ENCODE measurements around the gene TMEM45A.
"Not testable (repeated sequence)": the region's sequence is repeated elsewhere in the genome, so short reads cannot be mapped to it uniquely, and the experiment has no call there.

Gene TMEM45A

DNA sequence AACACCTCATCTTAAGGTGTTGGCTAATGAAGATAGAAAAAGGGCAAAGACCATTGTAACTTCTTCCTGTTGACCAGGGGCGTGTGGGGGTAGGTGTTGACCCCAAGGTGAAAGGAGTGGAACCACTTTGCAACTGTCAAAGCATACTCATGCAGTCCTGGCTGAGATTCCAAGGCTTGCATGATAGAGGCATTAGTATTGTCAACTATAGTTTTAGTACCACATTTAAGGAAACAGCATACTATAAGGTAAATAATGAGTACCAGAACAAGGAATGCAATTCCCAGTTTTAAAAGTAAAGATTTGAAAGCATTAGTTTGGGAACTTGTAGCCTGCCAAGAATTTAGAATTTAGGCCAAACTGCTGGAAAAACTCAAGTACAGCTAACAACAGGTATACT, 89.2 kb downstream of the TMEM45A start:
- no peak for DNase-seq

DNA sequence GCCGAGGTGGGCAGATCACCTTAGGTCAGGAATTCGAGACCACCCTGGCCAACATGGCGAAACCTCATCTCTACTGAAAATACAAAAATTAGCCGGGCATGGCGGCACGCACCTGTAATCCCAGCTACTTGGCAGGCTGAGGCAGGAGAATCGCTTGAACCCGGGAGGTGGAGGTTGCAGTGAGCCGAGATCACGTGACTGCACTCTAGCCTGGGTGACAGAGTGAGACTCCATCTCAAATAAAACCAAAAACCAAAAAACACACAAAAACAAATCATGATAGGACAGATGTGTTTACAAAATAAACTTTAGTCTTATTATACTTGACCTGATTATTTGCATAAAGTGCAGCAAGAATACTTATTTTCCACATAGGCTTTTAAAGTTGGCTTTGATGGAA, 89.7 kb downstream of the TMEM45A start:
- not testable (repeated sequence) for DNase-seq

DNA sequence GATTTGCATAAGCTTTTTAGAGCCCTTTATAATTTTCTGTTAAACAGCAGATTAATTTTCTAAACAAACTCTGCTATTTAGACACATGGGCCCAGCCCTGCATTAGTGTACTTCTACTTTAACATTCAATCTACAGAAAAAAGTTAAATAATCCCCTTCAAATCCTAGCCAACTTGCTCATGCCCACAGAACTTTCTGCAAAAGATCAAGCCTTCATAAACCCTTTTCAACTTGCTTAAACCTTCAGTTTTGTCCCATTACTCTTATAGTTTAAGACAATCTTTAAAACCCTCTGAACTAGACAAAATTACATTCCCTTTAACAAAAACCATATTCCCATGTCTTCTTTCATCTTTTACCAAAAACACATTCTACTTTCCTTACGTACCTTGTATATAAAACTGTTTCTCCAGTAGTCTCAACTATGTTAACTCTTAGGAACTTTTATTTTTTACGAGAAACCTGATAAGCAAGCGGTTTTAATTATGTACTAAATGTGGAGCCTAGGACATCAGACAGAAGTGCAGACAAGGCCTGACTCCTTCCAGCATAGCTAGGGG, 91.8 kb downstream of the TMEM45A start:
- no peak for DNase-seq

GRCh38 chr3:100586832-100587231, 94.4 kb downstream of the TMEM45A start:
- no peak for DNase-seq

DNA sequence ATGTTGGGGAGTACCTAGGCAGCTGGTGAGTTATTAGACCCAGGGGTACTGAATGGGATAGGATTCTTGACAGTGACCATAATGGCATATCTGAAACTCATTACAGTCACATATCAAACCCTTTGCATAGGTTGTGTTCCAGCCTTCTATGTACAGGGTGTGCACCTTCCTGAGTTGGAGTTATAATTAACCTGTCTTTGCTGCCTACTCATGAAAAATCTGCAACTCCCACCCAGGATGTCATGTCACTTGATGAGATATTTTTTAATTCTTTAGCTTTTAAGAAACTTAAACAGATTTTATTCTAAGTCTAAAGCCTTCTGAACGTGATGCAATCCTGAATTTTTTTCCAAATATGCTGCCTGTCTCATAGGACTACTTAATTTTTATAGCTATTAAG, 95.8 kb downstream of the TMEM45A start:
- DNase-seq: no peak

DNA sequence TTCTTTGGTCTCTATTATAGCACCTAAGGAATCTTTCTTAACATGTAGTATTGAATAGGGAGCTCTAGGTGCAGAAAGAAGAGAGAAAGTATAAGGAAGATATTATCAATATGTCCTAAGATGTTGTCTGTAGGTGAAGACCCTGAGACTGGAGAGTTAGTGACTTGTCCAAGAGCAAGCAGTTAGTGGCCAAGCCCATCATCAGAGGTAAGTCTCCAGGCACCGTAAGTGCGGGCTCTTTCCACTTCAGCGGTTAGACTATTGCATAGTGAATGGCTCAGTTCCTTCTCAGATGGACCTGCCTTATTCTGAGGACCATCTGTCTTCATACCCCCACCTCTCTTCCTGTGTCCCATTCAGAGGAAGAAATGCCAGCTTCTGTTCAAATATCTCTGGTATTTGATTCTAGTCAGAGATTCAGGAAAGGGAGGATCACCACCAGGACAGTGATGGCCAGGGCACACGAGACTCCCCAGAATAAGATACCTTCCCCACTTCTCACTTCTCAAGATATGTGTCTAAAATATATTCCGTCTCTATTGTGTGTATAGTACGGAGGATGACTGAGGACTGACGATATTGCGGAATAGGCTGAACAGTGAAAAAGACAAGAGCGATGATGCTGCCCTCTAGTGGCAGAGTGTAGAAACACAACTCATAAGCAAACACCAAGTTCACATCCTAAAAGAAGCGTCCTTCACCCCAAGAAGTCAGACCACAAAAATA, 97.9 kb downstream of the TMEM45A start:
- DNase-seq: peak; percentile 80

DNA sequence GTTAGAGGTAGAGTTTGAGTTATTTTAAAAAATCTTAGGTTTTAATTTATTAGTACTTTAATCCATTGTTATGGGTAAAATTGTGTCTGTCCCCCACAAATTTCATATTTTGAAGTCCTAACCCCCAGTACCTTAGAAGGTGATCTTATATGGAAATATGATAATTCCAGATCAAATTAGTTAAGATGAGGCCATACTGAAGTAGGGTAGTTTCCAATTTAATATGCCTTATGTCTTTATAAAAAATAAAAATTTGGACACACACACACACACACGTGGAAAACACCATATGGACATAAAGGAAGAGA, 98.4 kb downstream of the TMEM45A start:
- DNase-seq: no peak

DNA sequence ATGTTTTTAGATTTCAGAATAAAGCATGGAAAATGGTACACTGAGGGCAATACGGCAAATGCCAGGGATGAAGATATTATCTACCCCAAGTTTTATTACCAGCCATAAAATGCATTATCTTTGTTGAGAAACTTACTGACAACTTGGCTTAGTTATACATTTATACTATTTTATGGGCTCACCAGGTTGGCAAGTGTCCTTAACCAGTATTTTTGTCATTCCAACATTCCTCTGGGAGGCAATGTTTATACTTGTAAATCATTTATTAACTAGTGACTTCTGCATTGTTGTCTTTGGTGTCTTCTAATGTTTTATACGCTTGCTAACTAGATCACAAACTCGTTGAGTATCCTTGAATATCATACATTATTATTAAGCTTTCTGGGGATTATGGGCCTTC, 99.0 kb downstream of the TMEM45A start:
- DNase-seq: no peak

DNA sequence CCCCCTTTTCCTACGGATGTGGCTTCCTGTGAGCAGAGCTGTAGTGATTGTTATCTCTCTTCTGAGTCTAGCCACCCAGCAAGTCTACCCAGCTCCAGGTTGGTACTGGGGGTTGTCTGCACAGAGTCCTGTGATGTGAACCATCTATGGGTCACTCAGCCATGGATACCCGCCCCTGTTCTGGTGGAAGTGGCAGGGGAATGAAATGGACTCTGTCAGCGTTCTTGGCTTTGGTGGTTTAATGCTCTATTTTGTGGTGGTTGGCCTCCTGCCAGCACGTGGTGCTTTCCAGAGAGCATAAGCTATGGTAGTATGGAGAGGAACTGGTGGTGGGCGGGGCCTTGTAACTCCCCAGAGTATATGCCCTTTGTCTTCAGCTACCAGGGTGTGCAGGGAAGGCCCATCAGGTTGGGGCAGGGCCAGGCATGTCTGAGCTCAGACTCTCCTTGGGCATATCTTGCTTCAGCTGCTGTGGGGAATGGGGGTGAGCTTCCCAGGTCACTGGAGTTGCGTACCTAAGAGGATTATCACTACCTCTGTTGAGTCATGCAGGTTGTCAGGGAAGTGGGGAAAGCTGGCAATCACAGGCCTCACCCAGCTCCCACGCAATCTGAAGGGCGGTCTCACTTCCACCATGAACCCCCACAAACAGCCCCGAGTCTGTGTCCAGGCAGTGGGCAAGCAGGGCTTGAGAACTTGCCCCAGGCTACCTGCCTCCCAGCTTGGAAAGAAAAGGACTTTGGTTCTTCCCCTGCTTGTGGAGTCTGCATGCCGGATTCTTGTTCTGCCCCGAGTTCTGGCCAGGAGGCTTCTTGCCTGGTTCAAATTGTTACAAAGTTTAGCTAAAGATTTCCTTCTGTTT, 108.0 kb downstream of the TMEM45A start:
- DNase-seq: peak; percentile 41

GRCh38 chr3:100602506-100603444, 110.4 kb downstream of the TMEM45A start:
- DNase-seq: peak; percentile 5

DNA sequence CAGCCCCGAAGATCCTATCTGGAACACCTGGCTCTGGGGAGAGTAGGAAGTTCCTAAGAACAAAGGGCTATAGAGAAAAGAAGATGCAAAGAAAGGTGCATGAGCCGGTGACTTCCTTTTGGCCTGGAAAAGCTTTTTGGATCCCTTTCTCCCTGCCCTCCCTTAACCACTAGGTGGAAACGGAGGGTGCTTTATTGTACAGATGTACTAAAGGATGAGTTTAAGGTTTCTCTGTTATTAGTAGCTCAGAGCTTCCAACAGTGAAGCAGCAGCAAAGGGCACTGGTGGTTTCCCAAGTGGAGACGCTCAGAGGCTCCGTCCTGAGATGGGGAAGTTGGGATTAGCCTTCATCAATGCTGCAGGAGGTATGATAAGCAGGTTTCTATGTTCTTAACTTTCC, 111.0 kb downstream of the TMEM45A start:
- DNase-seq: peak; percentile 26

DNA sequence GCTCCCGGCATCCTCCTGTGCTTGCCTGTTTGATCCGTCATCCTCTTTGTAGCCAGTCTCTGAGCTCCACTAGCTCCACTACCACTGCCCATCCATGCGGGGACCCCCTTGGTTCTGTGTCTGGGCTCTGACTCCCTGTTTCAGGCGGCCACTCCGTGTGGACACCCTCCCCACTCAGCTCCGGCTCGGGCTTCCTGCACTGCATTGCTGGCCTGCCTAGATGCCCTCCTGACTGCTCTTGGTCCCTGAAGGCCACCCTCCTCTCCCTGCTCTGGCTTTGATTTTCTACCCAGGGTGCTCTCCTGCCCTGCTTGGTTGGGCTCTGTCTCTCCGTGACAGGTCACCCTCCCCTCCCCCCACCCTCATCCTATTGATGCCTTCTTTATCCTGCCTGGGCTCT, 112.9 kb downstream of the TMEM45A start:
- DNase-seq: no peak

DNA sequence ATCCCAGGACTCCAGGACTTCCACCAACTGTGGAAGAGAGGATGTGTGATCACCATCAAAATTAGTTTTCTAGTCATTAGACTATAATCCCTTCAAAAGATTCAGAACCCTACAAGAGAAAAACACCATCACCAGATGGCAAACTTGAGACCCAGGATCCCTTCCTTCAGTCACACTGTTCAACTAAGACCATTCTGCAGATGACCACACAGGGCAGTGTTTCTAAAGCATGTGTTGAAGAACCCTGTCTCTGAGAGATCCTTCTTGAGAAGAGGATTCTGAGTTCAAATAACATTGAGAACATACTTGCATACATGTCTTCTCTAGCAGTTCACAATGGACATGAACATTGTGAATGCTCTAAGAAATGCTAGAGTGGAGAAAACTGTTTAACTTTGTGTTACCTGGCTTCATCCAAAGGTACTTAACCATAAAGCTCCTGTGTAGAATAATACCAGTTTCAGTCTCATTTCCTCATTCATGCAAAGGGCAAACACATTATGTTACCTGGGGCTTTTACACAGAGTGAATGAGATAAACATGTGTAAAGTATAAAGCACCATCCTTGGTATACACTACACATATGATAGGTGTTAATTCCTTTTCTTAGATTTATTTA, 114.6 kb downstream of the TMEM45A start:
- DNase-seq: no peak

GRCh38 chr3:100609305-100609704, 116.9 kb downstream of the TMEM45A start, which contains the start of gene ADGRG7:
Gene ADGRG7 (plus strand): TSS chr3:100609601. CDS start chr3:100609857, 256 bp downstream.
- no peak for DNase-seq

GRCh38 chr3:100609963-100610362, 117.5 kb downstream of the TMEM45A start:
- no peak for DNase-seq

DNA sequence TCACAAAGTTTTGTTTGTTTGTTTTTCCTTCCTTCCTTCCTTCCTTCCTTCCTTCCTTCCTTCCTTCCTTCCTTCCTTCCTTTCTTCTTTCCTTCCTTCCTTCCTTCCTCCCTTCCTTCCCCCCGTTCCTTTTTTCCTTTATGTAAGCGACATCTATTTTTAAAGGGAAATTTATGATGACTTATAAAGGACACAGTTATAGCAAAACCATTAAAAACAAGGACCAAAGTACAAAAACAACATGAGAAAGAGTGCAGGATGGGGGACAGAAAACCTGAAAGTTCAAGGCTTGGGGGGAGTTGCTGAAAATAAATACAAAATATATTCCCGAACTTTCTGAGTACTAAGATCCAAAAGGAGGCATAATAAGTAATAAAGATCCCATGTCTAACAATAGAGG, 118.8 kb downstream of the TMEM45A start:
- no peak for DNase-seq

- DNase-seq: no peak
Observed at GRCh38 chr3:100613721-100614390, 121.4 kb downstream of the TMEM45A start.

DNA sequence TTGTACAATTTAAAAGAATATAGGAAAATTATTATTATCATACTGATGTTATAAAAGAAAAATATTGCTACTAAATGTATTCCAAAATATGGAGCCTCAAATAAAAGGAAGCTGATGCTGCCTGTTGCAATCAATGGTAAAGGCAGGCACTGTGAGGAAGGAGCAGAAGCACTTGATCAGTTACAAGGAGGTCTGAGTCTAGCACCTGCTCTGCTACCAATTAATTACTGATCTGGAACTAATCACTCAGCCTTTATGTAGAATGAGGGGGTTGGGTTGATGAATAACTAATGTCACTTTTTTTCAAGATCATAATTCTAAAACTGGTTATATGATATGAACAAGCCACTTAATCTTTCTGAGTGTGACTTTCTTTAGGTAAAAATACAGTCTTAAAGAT, 122.5 kb downstream of the TMEM45A start:
- no peak for DNase-seq

DNA sequence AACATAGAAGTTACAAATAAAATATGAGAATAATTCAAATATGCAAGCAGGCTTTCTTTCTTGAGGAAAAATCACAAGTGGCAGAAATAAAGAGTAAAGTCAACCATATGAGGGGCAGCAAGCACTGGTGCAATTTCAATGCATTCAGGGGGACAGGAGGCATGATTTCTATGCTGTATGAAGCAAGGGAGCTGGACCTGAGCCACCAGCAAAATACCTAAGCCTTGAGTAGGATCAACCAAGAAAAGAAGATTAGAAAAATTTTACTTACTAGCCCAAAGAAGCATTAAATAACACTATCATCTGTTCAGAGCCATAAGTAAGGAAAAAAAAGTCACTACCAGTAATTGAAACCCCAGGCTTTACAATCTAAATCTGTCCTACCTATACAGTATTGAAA, 123.3 kb downstream of the TMEM45A start:
- no peak for DNase-seq

GRCh38 chr3:100621251-100621650, 128.8 kb downstream of the TMEM45A start:
- no peak for DNase-seq
